Prostate gland (tissue), 2 donors: ENCODE results near the gene KCNT1. TPM values are rescaled to one million over a fixed set of nuclear protein-coding genes. Genes with fewer than 3 reads are reported as not detected.
"Not testable (repeated sequence)": the region's sequence is repeated elsewhere in the genome, so short reads cannot be mapped to it uniquely, and the experiment has no call there.

ENCODE experiments used
- DNase-seq: peaks from one replicate; pipeline ENCODE4 v3.0.0-alpha.2; 2019; ENCODE audit warnings: low spot score
- H3K27ac ChIP-seq, 2 donors: fragments of 200-600 bp; sonication (generic); 2 replicates each; pipeline ENCODE4 v1.5.1; 2017 to 2019
- H3K27me3 ChIP-seq: fragments of 200-600 bp; sonication (generic); replicated peaks from 2 replicates; pipeline ENCODE4 v1.5.1; 2019; ENCODE audit not compliant: insufficient read depth
- H3K36me3 ChIP-seq, 2 donors: fragments of 200-600 bp; sonication (generic); 1 replicate in 1 of 2; 2 replicates in 1 of 2; pipeline versions ENCODE4 v1.5.1 to v1.8.1; 2017 to 2019
- H3K4me1 ChIP-seq: fragments of 200-600 bp; sonication (generic); replicated peaks from 2 replicates; pipeline ENCODE4 v1.5.1; 2019
- H3K4me3 ChIP-seq, 2 donors: fragments of 200-600 bp; sonication (generic); 2 replicates each; pipeline ENCODE4 v1.5.1; 2017 to 2019
- H3K9me3 ChIP-seq: fragments of 200-600 bp; sonication (generic); 2 replicates; pipeline ENCODE4 v1.5.1; 2017
- CTCF ChIP-seq, 4 experiments: fragments of 200-600 bp in 2 of 4; fragments of 450-650 bp in 2 of 4; sonication (generic) in 2 of 4; IDR thresholded peaks; 1 replicate in 3 of 4; 2 replicates in 1 of 4; pipeline ENCODE4 v1.5.1; 2016 to 2019; ENCODE audit warnings: antibody characterized with exemption in 4 of 4, mild to moderate bottlenecking in 2 of 4, moderate library complexity in 2 of 4
- POLR2A ChIP-seq: fragments of 450-650 bp; IDR thresholded peaks from one replicate; pipeline ENCODE4 v1.6.1; 2016; ENCODE audit warnings: antibody characterized with exemption, mild to moderate bottlenecking
- POLR2AphosphoS5 ChIP-seq: sonication (generic); formaldehyde crosslinking; IDR thresholded peaks from one replicate; pipeline ENCODE4 v1.6.1; 2017; ENCODE audit warnings: antibody characterized with exemption
- WGBS: methylation state at CpG from one replicate; pipeline ENCODE4 v1.1.5; 2018; 5-methylcytosine and 5-hydroxymethylcytosine counted together
- intact Hi-C: fragments of 100-400 bp; cut with DNase I; formaldehyde crosslinking; loops from one replicate; pipeline ENCODE4 v1.14.2; 2022
- total RNA-seq, 2 donors: library from RNA; depleted of rRNA; stranded (reverse); fragments of >200 nt; gene quantifications; one replicate each; pipeline ENCODE4 v1.1.0, GENCODE V29; 2016

KCNT1 gene
- total RNA-seq, 2 donors from 2014 or later = 0.09 to 3.0 TPM

- H3K27ac ChIP-seq = no peak overlapping the region
- 89% methylated on average over 6 of the region's 9 CpGs for WGBS
- peaks cover 3% of the 10 kb centered on the region for H3K27me3 ChIP-seq
- DNase-seq = no peak
- H3K4me1 ChIP-seq = no peaks in the 10 kb centered on the region
- H3K4me3 ChIP-seq = no peak overlapping the region
- intact Hi-C loops = no loop called here
- no peaks in the 10 kb centered on the region for H3K9me3 ChIP-seq
- no peaks in the 10 kb centered on the region for H3K36me3 ChIP-seq
- TF ChIP-seq CTCF (IDR thresholded peaks at IDR 0.05) (no peak), POLR2AphosphoS5 (no peak)
Observed at GRCh38 chr9:135669616-135670285, 32.2 kb upstream of the KCNT1 start.

- no peaks in the 10 kb centered on the region for H3K9me3 ChIP-seq
- no peak overlapping the region for H3K27ac ChIP-seq
- intact Hi-C loops = no loop called here
- no peaks in the 10 kb centered on the region for H3K36me3 ChIP-seq
- no peak for DNase-seq
- no peaks in the 10 kb centered on the region for H3K4me1 ChIP-seq
- WGBS = 84% methylated on average over 41 of the region's 41 CpGs
- TF ChIP-seq POLR2AphosphoS5 = no peak
- no peak for TF ChIP-seq CTCF (IDR thresholded peaks at IDR 0.05)
- TF ChIP-seq POLR2A = no peak
- no peak overlapping the region for H3K4me3 ChIP-seq
- H3K27me3 ChIP-seq = peaks cover 3% of the 10 kb centered on the region
Observed at GRCh38 chr9:135670721-135671590, 31.0 kb upstream of the KCNT1 start.

GRCh38 chr9:135671591-135672041 is 30.4 kb upstream of the KCNT1 start:
- TF ChIP-seq POLR2A = no peak
- DNase-seq = no peak
- Histone ChIP-seq H3K27ac (no peak overlapping the region), H3K36me3 (no peaks in the 10 kb centered on the region), H3K4me1 (no peaks in the 10 kb centered on the region), H3K9me3 (no peaks in the 10 kb centered on the region), H3K4me3 (no peak overlapping the region), H3K27me3 (peaks cover 3% of the 10 kb centered on the region)
- intact Hi-C loops = no loop called here
- 52% methylated on average over 17 of the region's 17 CpGs for WGBS

- H3K4me1 ChIP-seq, H3K27ac ChIP-seq, H3K36me3 ChIP-seq, intact Hi-C loops, DNase-seq, H3K4me3 ChIP-seq, H3K27me3 ChIP-seq, H3K9me3 ChIP-seq: not testable (repeated sequence)
- WGBS = 81% methylated on average over 7 of the region's 7 CpGs
Observed at GRCh38 chr9:135672786-135673185, 29.2 kb upstream of the KCNT1 start.

GRCh38 chr9:135673941-135674340 is 28.0 kb upstream of the KCNT1 start:
- Histone ChIP-seq H3K27me3 (peaks cover 3% of the 10 kb centered on the region), H3K27ac (no peak overlapping the region), H3K9me3 (no peaks in the 10 kb centered on the region), H3K4me1 (no peaks in the 10 kb centered on the region), H3K4me3 (no peak overlapping the region), H3K36me3 (no peaks in the 10 kb centered on the region)
- WGBS = 79% methylated on average over 8 of the region's 8 CpGs
- DNase-seq = no peak
- TF ChIP-seq CTCF (IDR thresholded peaks at IDR 0.05) = no peak
- TF ChIP-seq POLR2AphosphoS5 = no peak
- TF ChIP-seq POLR2A = no peak
- intact Hi-C loops = no loop called here
